Mammary epithelial cell (primary cell): ENCODE results near the gene FCF1.

ENCODE experiments used
- EZH2 ChIP-seq: IDR thresholded peaks from 2 replicates; pipeline ENCODE4 v1.6.1; 2012; ENCODE audit warnings: low read length, inconsistent platforms, borderline replicate concordance
- TF ChIP-seq, protein P1 (sequence below), 2 donors: IDR thresholded peaks in 1 of 2; conservative IDR thresholded peaks in 1 of 2; 2 replicates each; pipeline ENCODE4 v1.5.1; 2011 to 2012; ENCODE audit warnings: inconsistent platforms in 2 of 2, low read length in 2 of 2, mild to moderate bottlenecking in 2 of 2, control low read depth in 1 of 2, low read depth in 1 of 2; ENCODE audit not compliant: insufficient read depth in 1 of 2; ENCODE audit errors: extremely low read depth in 1 of 2

GRCh38 chr14:74704656-74705055 is 8.3 kb upstream of the FCF1 start:
- TF ChIP-seq EZH2: no peak
- TF ChIP-seq, protein P1, sequence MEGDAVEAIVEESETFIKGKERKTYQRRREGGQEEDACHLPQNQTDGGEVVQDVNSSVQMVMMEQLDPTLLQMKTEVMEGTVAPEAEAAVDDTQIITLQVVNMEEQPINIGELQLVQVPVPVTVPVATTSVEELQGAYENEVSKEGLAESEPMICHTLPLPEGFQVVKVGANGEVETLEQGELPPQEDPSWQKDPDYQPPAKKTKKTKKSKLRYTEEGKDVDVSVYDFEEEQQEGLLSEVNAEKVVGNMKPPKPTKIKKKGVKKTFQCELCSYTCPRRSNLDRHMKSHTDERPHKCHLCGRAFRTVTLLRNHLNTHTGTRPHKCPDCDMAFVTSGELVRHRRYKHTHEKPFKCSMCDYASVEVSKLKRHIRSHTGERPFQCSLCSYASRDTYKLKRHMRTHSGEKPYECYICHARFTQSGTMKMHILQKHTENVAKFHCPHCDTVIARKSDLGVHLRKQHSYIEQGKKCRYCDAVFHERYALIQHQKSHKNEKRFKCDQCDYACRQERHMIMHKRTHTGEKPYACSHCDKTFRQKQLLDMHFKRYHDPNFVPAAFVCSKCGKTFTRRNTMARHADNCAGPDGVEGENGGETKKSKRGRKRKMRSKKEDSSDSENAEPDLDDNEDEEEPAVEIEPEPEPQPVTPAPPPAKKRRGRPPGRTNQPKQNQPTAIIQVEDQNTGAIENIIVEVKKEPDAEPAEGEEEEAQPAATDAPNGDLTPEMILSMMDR (conservative IDR thresholded peaks at IDR 0.05 in 1 of 2, IDR thresholded peaks at IDR 0.05 in 1 of 2; ENCODE audit: extremely low read depth in 1 of 2, insufficient read depth in 1 of 2, low read depth in 1 of 2, low read length in 2 of 2): no peak
